DND-41 (cell line): ENCODE measurements around the gene NME1.

Experiments used
- ATAC-seq: fragments of 200-7000 bp; cut with Tn5 transposase; 3 replicates; pipeline ENCODE4 v1.9.1; 2021; ENCODE audit warnings: low read depth; ENCODE audit not compliant: insufficient read depth
- DNase-seq: peaks from one replicate; pipeline ENCODE4 v3.0.0-alpha.2; 2020
- H2AFZ ChIP-seq: 2 replicates; pipeline ENCODE4 v1.6.0; 2012; ENCODE audit warnings: low read depth, low read length
- H3K27ac ChIP-seq: 2 replicates; pipeline ENCODE4 v1.5.1; 2012; ENCODE audit warnings: low read length, inconsistent platforms
- H3K27me3 ChIP-seq: fragments of 200-600 bp; sonication (generic); 2 replicates; pipeline ENCODE4 v1.6.0; 2012; ENCODE audit warnings: low read length, mild to moderate bottlenecking, inconsistent platforms; ENCODE audit not compliant: insufficient read depth, poor library complexity
- H3K36me3 ChIP-seq: 2 replicates; pipeline ENCODE4 v1.5.1; 2012; ENCODE audit warnings: low read length, inconsistent platforms; ENCODE audit not compliant: insufficient read depth
- H3K4me1 ChIP-seq: 2 replicates; pipeline ENCODE4 v1.5.1; 2012; ENCODE audit warnings: mild to moderate bottlenecking, low read length; ENCODE audit not compliant: insufficient read depth
- H3K4me2 ChIP-seq: 2 replicates; pipeline ENCODE4 v1.6.0; 2012; ENCODE audit warnings: mild to moderate bottlenecking, moderate library complexity, low read length, inconsistent platforms; ENCODE audit not compliant: insufficient read depth
- H3K4me3 ChIP-seq, 2 experiments: fragments of 200-600 bp in 1 of 2; shearing (Covaris generic) in 1 of 2; 2 replicates each; pipeline ENCODE4 v1.5.1; 2012 to 2016; ENCODE audit warnings: inconsistent platforms in 2 of 2, low read length in 2 of 2, mild to moderate bottlenecking in 2 of 2, low read depth in 1 of 2, moderate library complexity in 1 of 2
- H3K79me2 ChIP-seq: 2 replicates; pipeline ENCODE4 v1.6.0; 2012; ENCODE audit warnings: low read length, inconsistent platforms; ENCODE audit not compliant: insufficient read depth
- H3K9ac ChIP-seq: 2 replicates; pipeline ENCODE4 v1.6.0; 2012; ENCODE audit warnings: low read depth, mild to moderate bottlenecking, inconsistent platforms, low read length, moderate library complexity
- H3K9me3 ChIP-seq: 2 replicates; pipeline ENCODE4 v1.5.1; 2012; ENCODE audit warnings: low read length, moderate library complexity, mild to moderate bottlenecking, inconsistent platforms; ENCODE audit not compliant: insufficient read depth, severe bottlenecking
- H4K20me1 ChIP-seq: 2 replicates; pipeline ENCODE4 v1.6.0; 2012; ENCODE audit warnings: low read length; ENCODE audit not compliant: insufficient read depth
- CTCF ChIP-seq: IDR thresholded peaks from 2 replicates; pipeline ENCODE4 v1.5.1; 2012; ENCODE audit warnings: borderline replicate concordance, low read length, moderate library complexity, mild to moderate bottlenecking; ENCODE audit not compliant: poor library complexity, severe bottlenecking; ENCODE audit errors: extremely low read depth
- EZH2 ChIP-seq: IDR thresholded peaks from 3 replicates; pipeline ENCODE4 v1.6.1; 2012; ENCODE audit warnings: borderline replicate concordance, low read depth, mild to moderate bottlenecking, moderate library complexity, low read length, inconsistent platforms; ENCODE audit not compliant: severe bottlenecking

NME1 gene

GRCh38 chr17:51144266-51145022 lies 8.9 kb upstream of the NME1 start:
- no peak overlapping the region for H2AFZ ChIP-seq
- ATAC-seq (no peak), DNase-seq (no peak)
- no peak overlapping the region for H3K9ac ChIP-seq
- TF ChIP-seq EZH2, result no peak
- no peak for TF ChIP-seq CTCF
- no peaks in the 10 kb centered on the region for H3K9me3 ChIP-seq
- no peaks in the 10 kb centered on the region for H3K4me1 ChIP-seq
- H3K79me2 ChIP-seq, result no peaks in the 10 kb centered on the region
- H3K4me2 ChIP-seq, result no peak overlapping the region
- no peaks in the 10 kb centered on the region for H4K20me1 ChIP-seq
- no peaks in the 10 kb centered on the region for H3K27me3 ChIP-seq
- H3K27ac ChIP-seq, result no peak overlapping the region
- H3K36me3 ChIP-seq, result no peaks in the 10 kb centered on the region
- no peak overlapping the region for H3K4me3 ChIP-seq

GRCh38 chr17:51147650-51148049 lies 5.7 kb upstream of the NME1 start:
- no peak for TF ChIP-seq CTCF
- no peak for TF ChIP-seq EZH2
- Histone ChIP-seq H3K9me3 (no peaks in the 10 kb centered on the region), H3K36me3 (no peaks in the 10 kb centered on the region), H2AFZ (no peak overlapping the region), H3K4me1 (peaks cover 5% of the 10 kb centered on the region), H3K79me2 (no peaks in the 10 kb centered on the region), H3K27ac (no peak overlapping the region), H3K4me2 (no peak overlapping the region), H4K20me1 (no peaks in the 10 kb centered on the region), H3K9ac (no peak overlapping the region), H3K27me3 (no peaks in the 10 kb centered on the region), H3K4me3 (no peak overlapping the region)
- DNase-seq (no peak), ATAC-seq (no peak)

GRCh38 chr17:51149163-51149562 lies 4.2 kb upstream of the NME1 start:
- Histone ChIP-seq H3K36me3 (no peaks in the 10 kb centered on the region), H4K20me1 (no peaks in the 10 kb centered on the region), H3K9me3 (no peaks in the 10 kb centered on the region), H3K4me2 (no peak overlapping the region), H3K79me2 (peaks cover 8% of the 10 kb centered on the region), H3K9ac (no peak overlapping the region), H3K4me3 (no peak overlapping the region), H3K27ac (no peak overlapping the region), H3K27me3 (no peaks in the 10 kb centered on the region), H2AFZ (no peak overlapping the region), H3K4me1 (peaks cover 10% of the 10 kb centered on the region)
- ATAC-seq (no peak), DNase-seq (no peak)
- TF ChIP-seq EZH2 (no peak), CTCF (no peak)
